ENCODE results near the gene HMCN1.
"Not testable (repeated sequence)": the region's sequence is repeated elsewhere in the genome, so short reads cannot be mapped to it uniquely, and the experiment has no call there.

The HMCN1 gene

DNA sequence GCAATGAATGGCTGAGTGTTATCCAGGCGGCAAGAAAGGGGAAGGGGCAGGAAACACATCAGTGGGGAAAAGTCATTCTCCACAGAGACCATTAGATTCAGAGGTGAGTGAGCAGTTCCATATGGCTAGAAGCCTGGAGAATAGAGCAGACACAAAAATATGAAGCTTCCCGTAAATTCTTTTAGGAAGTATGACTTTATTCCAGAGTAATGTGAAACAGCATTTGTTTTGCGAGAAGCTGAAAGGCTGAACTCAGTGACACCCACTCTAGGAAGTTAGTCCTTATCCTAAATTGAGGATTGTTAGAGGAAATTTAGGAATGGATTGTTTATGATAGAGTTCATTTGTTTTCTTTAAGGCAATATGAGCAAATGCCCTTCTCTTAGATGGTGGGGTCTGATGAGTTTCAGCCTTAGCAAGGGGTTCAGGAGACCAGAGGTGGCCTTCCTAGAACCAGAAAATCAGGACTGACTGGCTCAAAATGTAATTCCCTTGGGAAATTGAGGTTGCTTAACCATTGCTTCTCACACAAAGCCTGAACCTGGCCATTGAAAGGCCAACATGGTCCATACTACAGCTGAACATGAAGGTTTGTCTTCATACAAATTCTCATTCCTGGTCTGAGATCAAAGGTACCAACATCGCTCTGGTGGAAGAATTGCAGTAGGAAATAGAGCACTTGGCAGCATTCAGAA, 473.3 kb downstream of the HMCN1 start:
- TF ChIP-seq POLR2A (IDR thresholded peaks at IDR 0.05; ENCODE audit: low read length), result no peak
- TF ChIP-seq GATA1 (IDR thresholded peaks at IDR 0.05; ENCODE audit: low read depth, low read length), result no peak
- no peak for DNase-seq

DNA sequence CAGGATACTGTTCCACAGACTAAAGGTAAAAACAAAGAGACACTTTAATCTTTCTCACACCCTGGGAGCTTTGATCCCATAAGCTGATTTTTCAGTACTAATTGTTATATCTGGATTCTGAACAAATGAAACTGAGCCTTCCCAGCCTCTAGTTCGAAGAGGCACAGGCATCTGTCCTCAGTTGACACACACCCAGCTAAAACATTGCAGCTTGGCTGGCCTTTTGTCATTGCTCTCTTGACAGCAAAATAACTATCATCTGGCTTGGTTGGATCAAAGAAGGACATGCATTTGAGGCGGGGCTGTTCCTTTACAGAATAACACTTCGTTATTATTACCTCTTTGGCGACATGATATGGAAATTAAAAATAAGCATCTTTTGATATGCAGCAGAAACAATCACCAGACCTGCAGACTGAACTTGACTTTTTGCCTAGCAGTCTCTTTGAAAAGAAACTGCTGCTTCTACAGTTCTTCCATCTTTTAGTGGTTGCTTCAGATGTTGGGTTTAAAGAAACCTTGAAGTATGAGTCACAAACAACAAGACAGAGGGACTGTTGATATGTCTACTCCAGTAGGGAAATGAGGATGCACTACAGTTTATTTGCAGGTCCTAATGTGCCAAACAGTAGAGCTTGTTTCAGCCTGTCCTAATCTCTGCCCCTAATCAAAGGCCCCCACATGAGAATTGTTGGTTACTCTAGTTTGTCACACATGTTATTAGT, 474.4 kb downstream of the HMCN1 start:
- DNase-seq, result no peak
- TF ChIP-seq POLR2A (IDR thresholded peaks at IDR 0.05; ENCODE audit: low read length) (no peak), GATA1 (IDR thresholded peaks at IDR 0.05; ENCODE audit: low read depth, low read length) (no peak)

DNA sequence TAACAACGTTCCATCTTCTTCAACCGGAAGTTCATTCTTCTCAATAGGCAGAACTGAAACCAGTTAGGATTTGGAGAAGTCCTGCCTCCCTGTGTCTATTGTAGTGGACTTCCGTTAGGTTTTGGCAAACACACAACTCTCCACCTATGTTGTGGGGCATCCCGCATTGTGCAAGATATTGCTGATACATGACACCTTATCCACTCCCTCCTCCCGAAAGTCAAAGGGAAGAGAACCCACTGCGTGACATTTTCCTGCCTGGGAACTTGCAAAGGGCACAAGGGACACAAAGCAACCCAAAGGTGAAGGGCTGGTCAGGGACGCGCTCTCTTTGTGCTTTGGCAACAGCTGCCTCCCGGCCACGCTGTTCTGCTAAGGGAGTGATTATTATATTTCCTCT, 476.1 kb downstream of the HMCN1 start:
- TF ChIP-seq POLR2A (IDR thresholded peaks at IDR 0.05; ENCODE audit: low read length) (no peak), GATA1 (IDR thresholded peaks at IDR 0.05; ENCODE audit: low read depth, low read length) (no peak)
- DNase-seq, result no peak

DNA sequence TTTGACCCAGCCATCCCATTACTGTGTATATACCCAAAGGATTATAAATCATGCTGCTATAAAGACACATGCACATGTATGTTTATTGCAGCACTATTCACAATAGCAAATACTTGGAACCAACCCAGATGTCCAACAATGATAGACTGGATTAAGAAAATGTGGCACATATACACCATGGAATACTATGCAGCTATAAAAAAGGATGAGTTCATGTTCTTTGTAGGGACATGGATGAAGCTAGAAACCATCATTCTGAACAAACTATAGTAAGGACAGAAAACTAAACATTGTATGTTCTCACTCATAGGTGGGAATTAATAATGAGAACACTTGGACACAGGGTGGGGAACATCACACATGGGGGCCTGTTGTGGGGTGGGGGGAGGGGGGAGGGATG, 477.4 kb downstream of the HMCN1 start:
- not testable (repeated sequence) for DNase-seq

DNA sequence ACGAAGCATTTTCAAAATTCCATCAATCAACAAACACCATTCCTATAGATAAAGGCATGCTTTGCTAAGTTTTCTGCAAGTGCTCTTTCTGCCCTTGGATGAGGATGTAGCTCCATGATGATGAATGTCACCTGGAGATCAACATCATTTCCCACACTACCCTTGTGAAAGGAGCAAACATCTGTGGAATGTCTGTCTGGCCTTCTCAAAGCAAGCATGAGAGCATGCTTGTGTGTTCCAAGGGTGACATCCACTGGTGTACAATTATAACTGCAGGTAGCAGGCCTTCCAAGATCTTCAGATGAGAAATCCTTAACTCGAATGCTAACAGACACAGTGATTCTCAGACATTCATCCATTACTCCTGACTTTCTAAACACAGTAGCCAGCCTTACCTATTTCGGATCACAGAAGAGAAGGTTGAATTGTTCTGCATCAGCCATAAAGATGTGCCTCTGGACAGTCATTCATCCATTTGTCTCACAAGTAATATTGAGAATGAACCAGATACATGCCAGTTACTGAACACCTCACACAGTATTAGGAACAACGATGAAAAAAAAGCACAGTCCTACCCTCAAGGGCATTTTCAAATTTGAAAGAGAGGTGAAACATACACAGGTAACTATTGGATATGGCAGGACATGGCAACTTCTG, 478.5 kb downstream of the HMCN1 start:
- TF ChIP-seq GATA1 (IDR thresholded peaks at IDR 0.05; ENCODE audit: low read depth, low read length) (no peak), POLR2A (IDR thresholded peaks at IDR 0.05; ENCODE audit: low read length) (no peak)
- DNase-seq, result peak; percentile 77 to 85

DNA sequence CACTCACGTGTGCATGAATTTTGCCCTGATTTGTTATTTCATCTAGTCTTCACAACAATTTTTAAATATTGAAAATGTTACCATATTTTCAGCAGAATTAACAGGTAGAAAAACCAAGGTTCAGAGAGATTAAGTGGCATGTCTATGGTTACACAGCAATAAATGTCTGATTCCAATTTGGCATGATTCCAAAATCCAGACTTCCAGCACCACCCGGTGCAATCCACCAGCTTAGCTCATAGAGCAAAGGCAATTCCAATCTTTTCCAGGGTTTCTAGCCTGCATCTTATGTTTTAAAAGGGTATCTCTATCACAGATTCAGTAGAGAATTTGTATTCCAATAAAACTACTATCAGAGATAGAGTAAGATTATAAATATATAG, 479.0 kb downstream of the HMCN1 start:
- no peak for DNase-seq
- no peak for TF ChIP-seq POLR2A (IDR thresholded peaks at IDR 0.05; ENCODE audit: low read length)
- TF ChIP-seq GATA1 (IDR thresholded peaks at IDR 0.05; ENCODE audit: low read depth, low read length), result no peak

DNA sequence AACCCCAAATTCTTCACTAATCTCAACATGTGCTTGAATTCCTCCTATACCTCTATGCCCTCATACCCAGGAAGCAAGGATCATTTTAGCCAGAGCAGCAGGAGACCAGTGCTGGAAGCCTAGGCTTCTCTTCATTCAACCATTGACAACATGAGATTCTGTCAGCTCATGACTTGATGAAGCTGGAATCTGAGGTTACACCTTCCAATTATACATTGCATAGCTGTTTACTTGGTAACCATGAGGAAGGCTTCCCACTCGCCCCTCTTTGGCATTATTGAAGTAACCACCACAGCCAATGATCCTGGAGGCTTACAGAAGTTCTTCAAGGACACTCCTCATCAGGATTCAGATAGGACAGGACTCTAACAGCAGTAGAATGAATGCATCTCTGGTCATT, 480.6 kb downstream of the HMCN1 start:
- DNase-seq, result no peak
- TF ChIP-seq GATA1 (IDR thresholded peaks at IDR 0.05; ENCODE audit: low read depth, low read length), result no peak
- TF ChIP-seq POLR2A (IDR thresholded peaks at IDR 0.05; ENCODE audit: low read length), result no peak

DNA sequence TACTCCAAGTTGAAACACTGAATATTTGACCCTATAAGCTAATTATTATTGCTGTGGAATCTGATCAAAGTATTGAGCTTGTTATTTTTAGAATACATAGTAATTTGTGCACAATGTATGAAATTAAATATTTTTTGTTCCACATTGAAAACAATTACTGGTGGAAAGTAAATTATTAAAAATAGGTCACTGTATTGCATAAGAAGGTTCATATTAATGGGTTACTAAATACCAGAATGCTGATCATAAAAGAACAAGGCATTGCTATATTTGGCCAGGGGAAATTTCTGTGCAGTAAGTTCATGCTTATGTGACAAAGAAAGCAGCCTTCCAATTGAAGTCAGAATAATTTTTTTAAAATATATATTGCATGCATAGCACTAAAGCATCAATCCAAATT, 481.4 kb downstream of the HMCN1 start:
- TF ChIP-seq POLR2A (IDR thresholded peaks at IDR 0.05; ENCODE audit: low read length), result no peak
- TF ChIP-seq GATA1 (IDR thresholded peaks at IDR 0.05; ENCODE audit: low read depth, low read length), result no peak

DNA sequence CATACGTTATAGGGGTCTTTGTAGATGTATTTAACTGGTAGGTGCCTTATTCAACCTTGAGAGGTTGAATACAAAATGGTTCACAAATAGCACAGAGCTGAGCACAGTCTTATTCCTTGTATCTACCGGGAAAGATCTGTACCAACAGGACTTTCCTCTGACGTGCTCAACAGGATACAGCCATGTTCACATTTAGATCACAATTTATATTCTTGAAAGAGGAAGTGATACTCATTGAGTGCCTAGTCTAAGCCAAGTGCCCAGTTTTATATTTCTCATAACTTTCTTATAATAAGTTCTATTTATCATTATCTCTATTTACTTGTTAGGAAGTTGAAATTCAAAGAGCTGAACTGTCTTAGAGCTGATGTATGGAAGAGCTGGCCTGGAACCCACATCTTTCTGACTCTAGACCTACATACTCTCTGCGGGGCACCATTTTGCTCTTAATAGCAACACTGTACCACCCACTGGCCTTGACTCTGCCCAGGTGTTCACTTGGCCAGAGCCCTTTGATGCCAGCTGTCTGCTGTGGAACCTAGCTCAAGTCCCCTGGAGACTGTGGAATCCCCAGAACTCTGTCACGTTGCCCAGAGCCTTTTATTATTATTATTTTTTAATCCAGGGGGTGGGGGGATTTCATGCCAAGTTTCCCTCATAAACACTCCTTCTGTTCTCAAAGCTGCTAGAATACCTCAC, 484.6 kb downstream of the HMCN1 start:
- no peak for TF ChIP-seq GATA1 (IDR thresholded peaks at IDR 0.05; ENCODE audit: low read depth, low read length)
- TF ChIP-seq POLR2A (IDR thresholded peaks at IDR 0.05; ENCODE audit: low read length), result no peak
- DNase-seq, result no peak

More for the DNA sequence above, 481.4 kb downstream of the HMCN1 start:
- DNase-seq, result no peak

DNA sequence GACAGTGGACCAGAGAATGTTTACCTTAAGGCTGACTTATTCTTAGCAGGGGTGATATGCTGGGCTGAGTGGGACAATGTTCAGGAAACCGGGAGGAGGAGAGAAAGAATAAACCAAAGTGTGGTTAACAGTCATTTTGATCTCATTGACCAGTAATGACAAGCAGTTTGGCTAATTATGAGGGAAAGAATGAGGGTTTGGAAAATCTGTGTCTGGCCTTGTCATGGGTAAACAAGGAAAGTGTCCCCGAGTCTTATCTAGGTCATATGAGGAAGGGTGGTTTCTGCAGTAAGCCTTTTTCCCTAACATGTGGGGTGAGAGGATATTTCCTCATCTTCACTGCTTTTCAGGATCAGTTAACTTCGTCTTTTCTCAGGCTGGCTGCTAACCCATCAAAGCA, 485.9 kb downstream of the HMCN1 start:
- DNase-seq, result no peak
- no peak for TF ChIP-seq POLR2A (IDR thresholded peaks at IDR 0.05; ENCODE audit: low read length)
- no peak for TF ChIP-seq GATA1 (IDR thresholded peaks at IDR 0.05; ENCODE audit: low read depth, low read length)

DNA sequence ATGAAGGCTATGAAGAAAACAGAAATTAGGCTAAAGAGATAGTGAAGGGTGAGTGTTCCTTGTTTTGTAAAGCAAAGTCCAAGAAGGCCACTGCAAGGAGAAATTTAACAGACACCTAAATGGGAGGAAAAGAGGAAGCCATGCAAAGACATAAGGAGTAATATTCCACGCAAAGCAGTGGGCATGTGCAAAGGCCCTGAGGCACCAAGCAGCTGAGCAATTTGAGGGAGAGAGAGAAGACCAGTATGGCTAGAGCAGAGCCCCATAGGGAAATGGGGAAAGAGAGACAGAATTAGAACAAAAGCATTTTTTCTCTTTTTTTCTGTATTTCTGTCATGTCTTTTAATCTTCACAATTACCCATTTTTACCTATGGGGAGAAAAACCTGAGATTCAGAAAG, 486.7 kb downstream of the HMCN1 start:
- DNase-seq, result no peak
- TF ChIP-seq POLR2A (IDR thresholded peaks at IDR 0.05; ENCODE audit: low read length), result no peak
- TF ChIP-seq GATA1 (IDR thresholded peaks at IDR 0.05; ENCODE audit: low read depth, low read length), result no peak

DNA sequence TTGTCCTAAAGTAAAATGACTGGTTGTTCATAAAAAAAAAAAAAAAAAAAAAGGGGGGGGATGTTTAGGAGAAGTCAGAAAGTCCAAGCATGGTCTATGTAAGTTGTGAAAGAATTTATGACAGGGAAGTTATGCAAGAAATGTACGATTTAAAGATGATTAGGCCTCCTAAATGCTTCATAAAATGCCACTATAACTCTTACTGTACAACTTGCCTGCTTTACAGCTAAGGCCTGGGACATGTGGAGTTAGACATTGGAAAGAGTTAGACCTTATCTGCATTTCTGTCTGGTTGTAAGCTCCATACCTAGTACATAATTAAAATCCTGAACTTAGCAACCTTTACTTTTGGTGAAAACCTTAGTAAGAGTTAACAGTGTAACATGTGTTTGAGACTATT, 490.9 kb downstream of the HMCN1 start:
- TF ChIP-seq GATA1 (IDR thresholded peaks at IDR 0.05; ENCODE audit: low read depth, low read length) (no peak), POLR2A (IDR thresholded peaks at IDR 0.05; ENCODE audit: low read length) (no peak)
- DNase-seq, result no peak

DNA sequence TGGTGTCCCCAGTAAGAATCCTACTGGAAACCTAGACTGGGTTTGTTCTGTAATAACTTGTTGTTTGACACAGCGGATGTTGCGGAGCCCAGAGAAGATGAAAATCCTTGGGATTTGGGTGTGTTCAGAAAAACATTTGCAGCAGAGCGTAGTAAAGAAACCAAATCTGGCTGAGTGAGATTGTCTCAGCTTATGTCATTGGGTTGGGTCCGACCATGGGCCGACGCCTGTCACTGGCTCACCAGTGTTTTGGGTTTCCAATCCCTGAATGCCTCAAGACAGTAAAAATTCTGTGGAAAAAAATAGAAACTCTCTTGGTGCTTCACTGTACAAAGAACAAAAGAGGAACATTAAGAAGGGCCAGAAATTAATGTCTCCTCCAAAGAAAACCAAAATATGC, 494.6 kb downstream of the HMCN1 start:
- TF ChIP-seq GATA1 (IDR thresholded peaks at IDR 0.05; ENCODE audit: low read depth, low read length) (no peak), POLR2A (IDR thresholded peaks at IDR 0.05; ENCODE audit: low read length) (no peak)
- DNase-seq, result peak in 1 of 2 experiments; percentile 1

DNA sequence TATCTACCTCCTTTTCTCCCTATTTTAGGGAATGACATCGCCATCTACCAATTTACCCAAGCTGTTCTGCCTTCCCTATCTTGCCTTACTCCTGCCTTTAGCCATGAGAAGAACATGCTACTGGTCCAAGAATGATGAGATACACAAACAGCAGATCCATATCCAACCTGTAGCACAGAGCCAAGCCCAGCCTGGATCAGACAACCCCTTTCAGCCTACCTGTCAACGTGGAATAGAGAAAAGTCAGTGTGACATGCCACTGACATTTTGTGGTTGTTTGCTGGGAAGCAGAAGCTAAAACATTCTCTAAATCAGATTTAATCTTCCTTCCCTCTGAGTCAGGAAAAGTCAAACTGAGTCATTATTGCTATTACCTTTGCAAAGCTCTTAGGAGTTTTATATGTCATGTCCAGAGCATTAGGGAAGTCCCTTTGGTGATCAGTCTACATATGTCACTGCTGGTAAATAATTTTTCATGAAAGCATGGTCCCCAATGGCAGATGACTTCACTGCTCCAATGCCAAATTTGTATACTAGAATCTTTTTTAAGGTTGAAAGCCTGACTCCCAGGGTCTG, 497.8 kb downstream of the HMCN1 start:
- TF ChIP-seq POLR2A (IDR thresholded peaks at IDR 0.05; ENCODE audit: low read length), result no peak
- TF ChIP-seq GATA1 (IDR thresholded peaks at IDR 0.05; ENCODE audit: low read depth, low read length), result no peak
- DNase-seq, result no peak
